SU-DHL-6 (cell line): ENCODE data around the gene NPAS1.

ENCODE experiments used
- EZH2phosphoT487 ChIP-seq: fragments of 200-600 bp; sonication (generic), shearing (Covaris generic); conservative IDR thresholded peaks from 2 replicates; pipeline ENCODE4 v1.6.1; 2018; ENCODE audit warnings: mild to moderate bottlenecking, antibody characterized with exemption, low read length, moderate library complexity, mixed read lengths
- TF ChIP-seq, protein P1 (sequence below): fragments of 200-600 bp; sonication (generic); IDR thresholded peaks from one replicate; pipeline ENCODE4 v1.5.1; 2017; ENCODE audit warnings: antibody characterized with exemption, mild to moderate bottlenecking, low read length, moderate library complexity; ENCODE audit not compliant: insufficient read depth, poor library complexity, severe bottlenecking

DNA sequence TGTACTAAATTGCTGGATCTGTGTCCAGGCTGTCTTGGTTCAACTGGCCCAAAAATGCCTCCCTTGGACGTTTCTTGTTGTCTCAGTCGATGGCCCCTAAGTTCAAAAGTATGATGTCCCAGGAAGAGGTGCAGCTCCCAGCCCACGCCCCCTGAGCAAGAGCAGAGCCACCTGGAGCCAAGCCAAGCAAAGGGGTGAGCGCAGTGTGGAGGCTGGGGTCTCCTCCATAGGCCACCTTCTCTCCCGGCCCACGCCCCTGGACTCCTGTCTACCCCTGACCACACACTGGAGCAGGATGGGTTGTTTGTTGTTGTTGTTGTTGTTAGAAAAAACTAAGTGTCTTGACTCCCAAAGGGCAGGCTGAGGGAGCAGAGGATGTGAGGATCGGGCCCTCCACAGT is 26.0 kb upstream of the NPAS1 start:
- TF ChIP-seq, protein P1, sequence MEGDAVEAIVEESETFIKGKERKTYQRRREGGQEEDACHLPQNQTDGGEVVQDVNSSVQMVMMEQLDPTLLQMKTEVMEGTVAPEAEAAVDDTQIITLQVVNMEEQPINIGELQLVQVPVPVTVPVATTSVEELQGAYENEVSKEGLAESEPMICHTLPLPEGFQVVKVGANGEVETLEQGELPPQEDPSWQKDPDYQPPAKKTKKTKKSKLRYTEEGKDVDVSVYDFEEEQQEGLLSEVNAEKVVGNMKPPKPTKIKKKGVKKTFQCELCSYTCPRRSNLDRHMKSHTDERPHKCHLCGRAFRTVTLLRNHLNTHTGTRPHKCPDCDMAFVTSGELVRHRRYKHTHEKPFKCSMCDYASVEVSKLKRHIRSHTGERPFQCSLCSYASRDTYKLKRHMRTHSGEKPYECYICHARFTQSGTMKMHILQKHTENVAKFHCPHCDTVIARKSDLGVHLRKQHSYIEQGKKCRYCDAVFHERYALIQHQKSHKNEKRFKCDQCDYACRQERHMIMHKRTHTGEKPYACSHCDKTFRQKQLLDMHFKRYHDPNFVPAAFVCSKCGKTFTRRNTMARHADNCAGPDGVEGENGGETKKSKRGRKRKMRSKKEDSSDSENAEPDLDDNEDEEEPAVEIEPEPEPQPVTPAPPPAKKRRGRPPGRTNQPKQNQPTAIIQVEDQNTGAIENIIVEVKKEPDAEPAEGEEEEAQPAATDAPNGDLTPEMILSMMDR = no peak
- TF ChIP-seq EZH2phosphoT487 = no peak
